OCI-LY3 (cell line): ENCODE measurements around the gene SVIP.

Experiments
- H2AFZ ChIP-seq: fragments of 200-600, 300-600 bp; shearing (Covaris generic); 2 replicates; pipeline ENCODE4 v1.6.0; 2014; ENCODE audit warnings: antibody characterized with exemption, low read depth, low read length
- H3K27ac ChIP-seq: fragments of 200-600, 300-600 bp; sonication (generic); 2 replicates; pipeline ENCODE4 v1.5.1; 2014; ENCODE audit warnings: mild to moderate bottlenecking, low read length, moderate library complexity, mixed read lengths
- H3K27me3 ChIP-seq: fragments of 200-600, 300-600 bp; sonication (generic); 2 replicates; pipeline ENCODE4 v1.6.1; 2014; ENCODE audit warnings: low read depth, low read length, mixed read lengths
- H3K36me3 ChIP-seq: fragments of 200-600, 300-600 bp; sonication (generic); replicated peaks from 2 replicates; pipeline ENCODE3; 2014; ENCODE audit warnings: low read depth, low read length, mixed read lengths
- H3K4me1 ChIP-seq: fragments of 300-600, 200-600 bp; sonication (generic); 2 replicates; pipeline ENCODE4 v1.6.1; 2014; ENCODE audit warnings: low read length, mixed read lengths
- H3K4me2 ChIP-seq: fragments of 200-600, 300-600 bp; sonication (generic); 2 replicates; pipeline ENCODE4 v1.6.1; 2014; ENCODE audit warnings: low read length, mixed read lengths
- H3K4me3 ChIP-seq: fragments of 300-600, 200-600 bp; sonication (generic); 2 replicates; pipeline ENCODE4 v1.5.1; 2014; ENCODE audit warnings: antibody characterized with exemption, mild to moderate bottlenecking, low read length, moderate library complexity
- H3K79me2 ChIP-seq: fragments of 300-600, 200-600 bp; shearing (Covaris generic); 2 replicates; pipeline ENCODE4 v1.6.1; 2014; ENCODE audit warnings: mild to moderate bottlenecking, low read length, mixed read lengths
- H3K9ac ChIP-seq: fragments of 300-600, 200-600 bp; shearing (Covaris generic); 2 replicates; pipeline ENCODE4 v1.6.0; 2014; ENCODE audit warnings: mild to moderate bottlenecking, low read length, moderate library complexity
- H3K9me3 ChIP-seq: fragments of 200-600, 300-600 bp; shearing (Covaris generic); 2 replicates; pipeline ENCODE4 v1.6.1; 2014; ENCODE audit warnings: low read length, mixed read lengths; ENCODE audit not compliant: insufficient read depth
- H4K20me1 ChIP-seq: fragments of 200-600, 300-600 bp; sonication (generic); 2 replicates; pipeline ENCODE4 v1.6.1; 2016; ENCODE audit warnings: low read length, mixed read lengths; ENCODE audit not compliant: insufficient read depth
- CTCF ChIP-seq: fragments of 200-600, 300-600 bp; sonication (generic); IDR thresholded peaks from 2 replicates; pipeline ENCODE4 v1.5.1; 2014; ENCODE audit warnings: antibody characterized with exemption, low read length, low read depth
- EZH2phosphoT487 ChIP-seq: fragments of 200-600 bp; shearing (Covaris generic); IDR thresholded peaks from 2 replicates; pipeline ENCODE4 v1.6.1; 2018; ENCODE audit warnings: antibody characterized with exemption, mixed run types, low read depth

SVIP gene

GRCh38 chr11:22779850-22780249 is 49.8 kb downstream of the SVIP start:
- H3K4me2 ChIP-seq, result no peak overlapping the region
- no peak overlapping the region for H3K27ac ChIP-seq
- no peaks in the 10 kb centered on the region for H4K20me1 ChIP-seq
- no peaks in the 10 kb centered on the region for H3K36me3 ChIP-seq
- TF ChIP-seq EZH2phosphoT487 (no peak), CTCF (no peak)
- H3K9ac ChIP-seq, result no peak overlapping the region
- H2AFZ ChIP-seq, result no peak overlapping the region
- peaks cover 24% of the 10 kb centered on the region for H3K4me1 ChIP-seq
- no peaks in the 10 kb centered on the region for H3K9me3 ChIP-seq
- no peaks in the 10 kb centered on the region for H3K27me3 ChIP-seq
- H3K4me3 ChIP-seq, result no peak overlapping the region
- H3K79me2 ChIP-seq, result no peaks in the 10 kb centered on the region

- Histone ChIP-seq H3K79me2 (no peaks in the 10 kb centered on the region), H3K4me2 (no peak overlapping the region), H3K36me3 (no peaks in the 10 kb centered on the region), H2AFZ (no peak overlapping the region), H3K4me1 (peaks cover 33% of the 10 kb centered on the region), H3K9ac (no peak overlapping the region), H3K9me3 (no peaks in the 10 kb centered on the region), H3K27me3 (no peaks in the 10 kb centered on the region), H3K4me3 (no peak overlapping the region), H3K27ac (no peak overlapping the region), H4K20me1 (no peaks in the 10 kb centered on the region)
- TF ChIP-seq CTCF, result peak; percentile 65
- no peak for TF ChIP-seq EZH2phosphoT487
Observed at GRCh38 chr11:22778642-22779041, 51.0 kb downstream of the SVIP start.

- Histone ChIP-seq H3K36me3 (no peaks in the 10 kb centered on the region), H3K27me3 (no peaks in the 10 kb centered on the region), H3K4me1 (peaks cover 36% of the 10 kb centered on the region), H3K9me3 (no peaks in the 10 kb centered on the region), H2AFZ (peak overlapping the region; percentile 97), H3K9ac (peak overlapping the region; percentile 56; the same call in 1 of the 2 replicates), H3K79me2 (no peaks in the 10 kb centered on the region), H3K27ac (peak overlapping the region; percentile 68), H3K4me2 (peak overlapping the region; percentile 67), H3K4me3 (peak overlapping the region; percentile 31; the same call in 1 of the 2 replicates), H4K20me1 (no peaks in the 10 kb centered on the region)
- TF ChIP-seq EZH2phosphoT487 (no peak), CTCF (no peak)
Observed at GRCh38 chr11:22775248-22775647, 54.4 kb downstream of the SVIP start.

- H3K4me1 ChIP-seq, result peaks cover 36% of the 10 kb centered on the region
- peak overlapping the region; percentile 56 for H3K9ac ChIP-seq
- peak overlapping the region; percentile 67 for H3K4me2 ChIP-seq
- H3K27me3 ChIP-seq, result no peaks in the 10 kb centered on the region
- H3K27ac ChIP-seq, result peak overlapping the region; percentile 68
- H3K79me2 ChIP-seq, result no peaks in the 10 kb centered on the region
- no peaks in the 10 kb centered on the region for H3K36me3 ChIP-seq
- H3K4me3 ChIP-seq, result peak overlapping the region; percentile 31
- TF ChIP-seq EZH2phosphoT487, result no peak
- TF ChIP-seq CTCF, result no peak
- no peaks in the 10 kb centered on the region for H4K20me1 ChIP-seq
- H3K9me3 ChIP-seq, result no peaks in the 10 kb centered on the region
- peak overlapping the region; percentile 97 for H2AFZ ChIP-seq
Observed at GRCh38 chr11:22774716-22775115, 54.9 kb downstream of the SVIP start.
